H1 (cell line): ENCODE data around the gene ACTL8. TPM values are rescaled to one million over a fixed set of nuclear protein-coding genes. Genes with fewer than 3 reads are reported as not detected.

Source experiments
- ATF2 ChIP-seq: IDR thresholded peaks from 2 replicates; pipeline ENCODE4 v1.6.1; 2012; ENCODE audit warnings: low read length, inconsistent platforms
- polyA plus RNA-seq, 7 experiments: library from polyadenylated mRNA; depleted of rRNA in 3 of 7; stranded (reverse) in 5 of 7; unstranded in 2 of 7; fragments of >200 nt in 5 of 7; fragments of 200-250 nt in 2 of 7; gene quantifications; 1 replicate in 5 of 7; 2 replicates in 1 of 7; 4 replicates in 1 of 7; pipeline versions ENCODE4 v1.2.1 to v1.2.3, GENCODE V29; 2011 to 2013; ENCODE audit warnings: missing spikeins in 2 of 7, mixed read lengths in 2 of 7
- total RNA-seq: library from RNA; stranded (reverse); fragmentation: NEBNext Ultra II Directional; extraction: Animal tissue kit (Norgen Biotek cat#: 25700); gene quantifications from 2 replicates; pipeline ENCODE4 v1.2.1, GENCODE V29; 2021

ACTL8 gene
- total and polyA plus RNA-seq, 2 of the 8 experiments (the other 6 are each of a cell fraction or from before 2014, with no cell fraction given), result 0.33 to 0.47 TPM

GRCh38 chr1:17791055-17791390 lies 35.9 kb downstream of the ACTL8 start (continued):
- no peak for TF ChIP-seq ATF2
